Right cardiac atrium (tissue), 5 donors: ENCODE data around the gene ADCYAP1R1. TPM values are rescaled to one million over a fixed set of nuclear protein-coding genes. Genes with fewer than 3 reads are reported as not detected.

Source experiments
- ATAC-seq, 2 donors: fragments of 200-7000 bp; cut with Tn5 transposase; one replicate each; pipeline versions ENCODE4 v1.8.0 to v1.9.1; 2020; ENCODE audit warnings: moderate library complexity in 2 of 2, mild to moderate bottlenecking in 1 of 2
- DNase-seq, 3 donors: peaks; one replicate each; pipeline ENCODE4 v3.0.0-alpha.2; 2020
- H3K27ac ChIP-seq: one replicate; pipeline ENCODE4 v1.5.1; 2013; ENCODE audit warnings: mild to moderate bottlenecking, low read length, control low read depth, moderate library complexity
- H3K27me3 ChIP-seq: one replicate; pipeline ENCODE4 v1.6.1; 2013; ENCODE audit not compliant: control insufficient read depth, insufficient read depth
- H3K4me1 ChIP-seq: one replicate; pipeline ENCODE4 v1.6.1; 2013; ENCODE audit warnings: low read length; ENCODE audit not compliant: control insufficient read depth, insufficient read depth
- H3K4me3 ChIP-seq: one replicate; pipeline ENCODE4 v1.5.1; 2013; ENCODE audit warnings: low read length, control low read depth
- H3K9me3 ChIP-seq: one replicate; pipeline ENCODE4 v1.6.1; 2013; ENCODE audit warnings: low read length; ENCODE audit not compliant: control insufficient read depth
- WGBS: extraction: QIAGEN DNeasy Blood & Tissue Kit; methylation state at CpG from one replicate; pipeline ENCODE4 v1.1.7; 2013; 5-methylcytosine and 5-hydroxymethylcytosine counted together
- intact Hi-C, 4 donors: fragments of 100-400 bp; cut with DNase I; formaldehyde crosslinking; loops; one replicate each; pipeline versions ENCODE4 v1.11.0 to v1.14.0; 2022 to 2023
- polyA plus RNA-seq: library from polyadenylated mRNA; stranded (reverse); fragments of 200-250 nt; gene quantifications from one replicate; pipeline ENCODE4 v1.2.3, GENCODE V29; 2013
- total RNA-seq, 4 donors: library from RNA; stranded (reverse); fragmentation: NEBNext Ultra II Directional; extraction: Animal tissue kit (Norgen Biotek cat#: 25700); gene quantifications; one replicate each; pipeline ENCODE4 v1.2.1, GENCODE V29; 2021
- donor health status: healthy with polysubstance abuse.
- donor health status: DM: no; HTN: yes; CAD: no.
- donor health status: DM: no; HTN: no; CAD: no.
- donor health status: DM: no; HTN: yes; CAD: no; lungs with severe emphysema.
- donor health status: DM: yes; HTN: yes; CAD: no.

ADCYAP1R1 gene
- total and polyA plus RNA-seq, 5 donors = 0.84 to 3.4 (median 1.7) TPM

DNA sequence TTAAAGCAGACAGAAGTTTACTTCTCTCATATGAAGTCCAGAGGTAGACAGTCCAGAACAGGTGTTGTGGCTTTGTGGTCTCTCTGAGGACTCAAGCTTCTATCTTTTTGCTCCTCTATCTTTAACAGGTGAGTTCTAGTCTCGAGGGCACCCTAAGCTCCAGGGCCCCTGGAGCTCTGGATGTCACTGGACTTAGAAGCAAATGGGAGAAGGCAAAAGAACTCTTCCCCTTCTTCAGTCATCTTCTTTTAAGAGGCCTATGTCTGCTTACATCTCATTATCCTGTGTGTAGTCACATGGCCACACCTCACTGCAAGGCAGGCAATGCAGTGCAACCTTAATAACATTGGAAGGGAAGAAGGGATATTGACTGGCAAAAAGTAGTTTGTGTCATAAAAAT is 61.6 kb downstream of the ADCYAP1R1 start:
- Histone ChIP-seq H3K4me3 (no peak overlapping the region), H3K4me1 (no peaks in the 10 kb centered on the region), H3K27me3 (no peaks in the 10 kb centered on the region), H3K9me3 (no peaks in the 10 kb centered on the region), H3K27ac (no peak overlapping the region)
- no peak for DNase-seq
- WGBS = 33% methylated on average over 1 of the region's 1 CpG
- ATAC-seq = no peak
- intact Hi-C loops = no loop called here

DNA sequence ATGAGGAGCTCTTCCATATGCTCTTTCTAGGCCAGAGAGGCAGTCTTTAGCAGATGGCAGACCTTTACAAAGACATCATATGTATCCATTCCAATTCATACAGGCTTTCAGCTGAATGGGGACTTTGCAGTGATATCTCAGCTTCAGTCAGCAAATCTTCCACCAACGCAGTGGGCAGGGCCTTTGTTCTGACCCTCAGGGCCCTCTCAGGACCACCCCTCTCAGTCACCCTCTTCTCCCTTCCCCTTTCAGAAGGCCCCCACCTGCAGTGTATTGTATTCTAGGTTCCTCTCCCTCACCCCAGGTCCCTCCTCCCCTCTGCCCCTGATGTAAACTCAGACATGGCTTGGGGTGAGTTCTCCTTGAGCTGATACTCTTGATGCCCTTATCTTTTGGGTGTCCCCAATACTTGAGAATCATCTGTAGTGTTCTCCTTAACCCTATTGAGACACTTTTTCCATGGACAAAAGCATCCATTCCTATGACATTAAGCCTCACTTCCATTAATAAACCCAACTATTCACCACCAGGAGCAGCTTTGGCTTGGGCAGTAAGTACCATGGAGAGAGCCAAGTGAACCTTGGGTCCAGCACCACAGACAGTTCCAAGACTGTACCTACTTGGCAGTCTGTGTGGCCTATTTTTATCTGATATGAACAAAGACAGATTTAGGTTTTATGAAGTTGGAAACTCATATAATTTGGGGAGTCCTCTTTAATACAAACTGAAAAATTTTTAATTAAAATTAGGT is 62.7 kb downstream of the ADCYAP1R1 start:
- intact Hi-C loops = no loop called here
- DNase-seq (no peak), ATAC-seq (no peak)
- WGBS = 83% methylated on average over 1 of the region's 1 CpG
- no peak overlapping the region for H3K4me3 ChIP-seq
- no peaks in the 10 kb centered on the region for H3K4me1 ChIP-seq
- no peaks in the 10 kb centered on the region for H3K9me3 ChIP-seq
- H3K27ac ChIP-seq = no peak overlapping the region
- no peaks in the 10 kb centered on the region for H3K27me3 ChIP-seq

DNA sequence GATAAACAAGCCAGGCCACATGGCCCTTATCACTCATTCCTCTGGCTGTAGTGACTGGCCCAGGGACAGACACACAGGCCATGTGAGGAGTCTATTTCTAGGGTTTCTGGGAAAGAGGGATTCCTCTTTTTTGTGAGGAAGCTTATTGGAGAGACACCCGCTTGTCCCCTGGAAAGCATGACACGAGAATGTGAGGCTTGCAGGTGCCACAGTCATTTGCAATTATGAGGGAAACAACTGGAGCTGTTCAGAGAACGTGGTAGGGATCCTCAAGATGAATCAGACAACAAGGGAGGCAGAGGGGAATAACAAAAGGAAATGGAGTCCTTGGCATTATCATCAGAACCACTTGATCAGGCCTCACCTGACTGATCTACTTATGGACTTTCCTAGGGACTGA is 64.5 kb downstream of the ADCYAP1R1 start:
- Histone ChIP-seq H3K4me1 (no peaks in the 10 kb centered on the region), H3K27me3 (no peaks in the 10 kb centered on the region), H3K4me3 (no peak overlapping the region), H3K27ac (no peak overlapping the region), H3K9me3 (no peaks in the 10 kb centered on the region)
- DNase-seq (no peak), ATAC-seq (no peak)
- intact Hi-C loops = no loop called here
- WGBS = 53% methylated on average over 3 of the region's 3 CpGs

DNA sequence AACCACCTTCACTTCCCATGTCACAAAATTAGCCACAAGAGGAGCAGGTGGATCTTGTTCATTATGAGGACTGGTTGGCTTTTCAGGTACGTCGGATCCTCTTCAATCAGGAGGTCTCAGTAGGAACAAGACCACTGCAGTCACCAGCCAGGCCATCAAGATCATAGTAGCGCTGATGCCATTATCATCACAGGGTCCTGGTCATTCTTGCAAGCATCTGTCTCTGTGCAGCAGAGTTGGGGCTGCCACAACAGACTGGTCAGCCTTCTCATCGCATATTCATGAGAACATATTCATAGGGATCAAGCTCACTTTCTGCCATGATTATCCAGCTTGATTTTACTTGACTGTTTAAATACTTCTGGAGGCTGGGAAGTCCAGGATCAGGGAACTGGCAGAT is 67.1 kb downstream of the ADCYAP1R1 start:
- no peaks in the 10 kb centered on the region for H3K9me3 ChIP-seq
- intact Hi-C loops = no loop called here
- H3K27me3 ChIP-seq = no peaks in the 10 kb centered on the region
- H3K27ac ChIP-seq = no peak overlapping the region
- ATAC-seq (no peak), DNase-seq (no peak)
- WGBS = 87% methylated on average over 4 of the region's 4 CpGs
- no peak overlapping the region for H3K4me3 ChIP-seq
- H3K4me1 ChIP-seq = no peaks in the 10 kb centered on the region

DNA sequence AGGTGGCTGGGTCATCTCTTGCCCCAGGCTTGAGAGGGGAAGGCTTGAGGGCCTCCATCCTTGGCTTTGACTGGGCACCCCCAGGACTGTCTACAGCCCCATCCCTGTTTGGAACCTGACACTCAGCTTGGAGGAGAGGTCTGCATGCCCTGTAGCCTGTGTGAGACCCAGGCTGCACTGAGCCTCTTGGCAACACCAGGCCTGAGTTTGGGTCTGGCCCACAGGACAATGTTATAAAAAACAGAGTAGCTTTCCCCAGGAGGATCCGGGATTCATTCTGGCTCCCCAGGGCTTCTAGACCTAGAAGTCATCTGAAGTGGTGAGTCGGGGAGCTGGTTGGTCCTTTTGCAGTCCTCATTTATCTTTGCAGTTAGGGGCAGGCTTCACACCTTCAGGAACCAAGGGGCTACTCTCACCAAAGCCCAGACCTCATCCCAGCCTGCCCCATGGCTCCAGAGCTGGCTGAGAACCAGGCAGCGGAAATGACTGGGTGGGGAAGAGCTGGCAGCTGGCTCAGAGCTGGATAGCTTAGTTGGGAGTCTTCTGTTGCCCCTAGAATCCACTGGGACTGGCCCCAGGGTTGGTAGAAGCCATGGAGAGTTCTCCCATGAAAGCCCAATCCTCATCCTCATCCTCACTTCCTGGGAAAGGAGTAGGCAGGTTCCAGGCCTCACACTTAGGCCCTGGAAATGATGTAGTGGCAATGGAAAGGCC is 68.8 kb downstream of the ADCYAP1R1 start:
- H3K9me3 ChIP-seq = no peaks in the 10 kb centered on the region
- DNase-seq = no peak
- no peak overlapping the region for H3K27ac ChIP-seq
- 83% methylated on average over 3 of the region's 3 CpGs for WGBS
- H3K4me3 ChIP-seq = no peak overlapping the region
- H3K27me3 ChIP-seq = no peaks in the 10 kb centered on the region
- ATAC-seq = no peak
- H3K4me1 ChIP-seq = no peaks in the 10 kb centered on the region
- intact Hi-C loops = loop anchor here in 3 of 4 donors (5.0 kb wide), 1 partner anchor 319 kb away; no protein-coding TSS in a partner anchor

DNA sequence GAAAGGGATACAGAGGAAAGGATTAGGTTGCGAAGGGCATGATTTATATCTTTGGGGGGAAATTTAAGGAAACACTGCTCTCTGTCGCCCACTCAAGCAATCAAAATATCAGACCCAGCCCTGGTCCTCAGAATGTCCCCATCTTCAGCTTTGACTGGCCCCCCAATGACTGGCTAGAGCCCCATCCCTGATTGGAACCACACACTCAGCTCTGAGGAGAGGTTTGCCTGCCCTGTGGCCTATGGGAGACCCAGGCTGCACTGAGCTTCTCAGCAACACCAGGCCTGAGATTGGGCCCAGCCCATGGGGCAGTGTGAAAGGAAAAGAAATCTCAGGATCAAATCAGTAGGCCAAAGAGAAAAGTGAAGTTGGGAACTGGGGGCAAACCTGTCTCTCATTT is 69.5 kb downstream of the ADCYAP1R1 start:
- intact Hi-C loops = loop anchor here in 3 of 4 donors (5.0 kb wide), 1 partner anchor 319 kb away; no protein-coding TSS in a partner anchor

DNA sequence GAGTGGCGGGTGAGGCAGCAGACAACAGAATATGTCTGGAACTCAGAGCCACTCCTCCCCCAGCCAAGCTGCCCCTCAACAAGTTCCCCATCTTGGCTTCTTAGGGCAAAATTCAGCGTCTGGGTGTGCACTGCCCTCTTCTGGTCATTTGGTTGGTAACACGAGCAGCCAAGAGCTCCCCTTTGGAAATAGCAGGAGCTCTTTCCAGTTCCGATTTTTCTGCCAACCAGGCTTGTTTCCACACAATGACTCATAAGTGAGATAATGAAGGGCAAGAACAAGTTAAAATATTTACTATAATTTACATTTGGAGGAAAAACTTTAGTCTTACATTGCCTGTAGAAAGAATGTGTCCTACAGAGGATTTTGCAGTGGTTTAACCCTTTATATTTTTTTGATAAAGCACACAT is 70.5 kb downstream of the ADCYAP1R1 start:
- under 1% methylated on average over 4 of the region's 4 CpGs for WGBS

More for the DNA sequence above, 69.5 kb downstream of the ADCYAP1R1 start:
- Histone ChIP-seq H3K4me3 (no peak overlapping the region), H3K27me3 (no peaks in the 10 kb centered on the region), H3K9me3 (no peaks in the 10 kb centered on the region), H3K27ac (no peak overlapping the region), H3K4me1 (no peaks in the 10 kb centered on the region)
- DNase-seq = no peak
- no peak for ATAC-seq
- WGBS = 93% methylated on average over 2 of the region's 2 CpGs

DNA sequence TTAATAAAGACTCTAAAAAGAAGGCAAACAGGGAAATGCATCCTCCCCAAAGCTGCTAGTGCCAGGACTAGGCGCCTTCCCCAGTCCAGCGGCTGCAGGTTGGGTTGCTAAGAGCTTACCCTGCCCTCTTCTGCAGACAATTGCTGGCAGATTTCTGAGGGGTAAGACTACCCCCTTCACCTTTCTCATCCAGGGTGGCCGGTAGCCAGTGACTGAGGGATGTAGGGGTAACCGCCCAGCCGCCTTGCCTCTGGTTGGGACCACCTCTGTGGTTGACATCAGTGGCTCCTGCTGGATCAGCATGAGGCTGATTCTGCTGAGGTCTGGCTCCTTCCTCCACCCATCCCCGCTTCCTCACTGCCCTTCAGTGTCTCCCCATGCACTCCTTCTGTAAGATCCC is 71.2 kb downstream of the ADCYAP1R1 start:
- WGBS = 74% methylated on average over 6 of the region's 6 CpGs
- H3K4me3 ChIP-seq = no peak overlapping the region
- H3K4me1 ChIP-seq = no peaks in the 10 kb centered on the region
- H3K27ac ChIP-seq = no peak overlapping the region
- ATAC-seq (peak; percentile 20 to 25), DNase-seq (no peak)
- intact Hi-C loops = loop anchor here in 3 of 4 donors (2.0 to 5.0 kb wide), 2 partner anchors 141 to 321 kb away; no protein-coding TSS in a partner anchor
- no peaks in the 10 kb centered on the region for H3K9me3 ChIP-seq
- no peaks in the 10 kb centered on the region for H3K27me3 ChIP-seq

More for the DNA sequence above, 70.5 kb downstream of the ADCYAP1R1 start:
- H3K4me3 ChIP-seq = no peak overlapping the region
- no peaks in the 10 kb centered on the region for H3K27me3 ChIP-seq
- no peaks in the 10 kb centered on the region for H3K9me3 ChIP-seq
- no peaks in the 10 kb centered on the region for H3K4me1 ChIP-seq
- no peak overlapping the region for H3K27ac ChIP-seq
- intact Hi-C loops = loop anchor here in 3 of 4 donors (1.0 to 5.0 kb wide), 3 partner anchors 139 to 320 kb away; no protein-coding TSS in a partner anchor
- ATAC-seq (peak; percentile 77 to 86), DNase-seq (peak; percentile 65 to 82 (median 69))

DNA sequence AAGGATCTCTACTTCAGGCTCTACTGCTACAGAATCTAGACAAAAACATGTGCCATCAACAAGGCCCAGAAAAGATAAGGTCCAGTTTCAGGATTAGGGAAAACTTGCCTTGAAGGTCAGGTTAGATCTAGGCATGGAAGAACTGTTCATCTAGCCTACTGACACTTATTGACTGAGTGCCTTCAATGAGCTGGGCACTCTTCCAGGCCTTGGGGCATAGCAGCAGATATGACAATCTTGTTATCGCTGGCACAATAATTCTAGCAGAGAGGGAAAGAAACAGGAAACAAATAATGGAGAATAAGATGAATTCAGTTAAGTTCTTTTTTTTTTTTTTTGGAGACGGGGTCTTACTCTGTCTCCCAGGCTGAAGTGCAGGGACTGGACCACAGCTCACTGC is 71.6 kb downstream of the ADCYAP1R1 start:
- no peak for DNase-seq
- H3K27ac ChIP-seq = no peak overlapping the region
- WGBS = 55% methylated on average over 2 of the region's 2 CpGs
- H3K27me3 ChIP-seq = no peaks in the 10 kb centered on the region
- intact Hi-C loops = loop anchor here (2.0 to 5.0 kb wide), 2 partner anchors 141 to 321 kb away; no protein-coding TSS in a partner anchor
- no peak overlapping the region for H3K4me3 ChIP-seq
- no peaks in the 10 kb centered on the region for H3K9me3 ChIP-seq
- H3K4me1 ChIP-seq = no peaks in the 10 kb centered on the region
- no peak for ATAC-seq

DNA sequence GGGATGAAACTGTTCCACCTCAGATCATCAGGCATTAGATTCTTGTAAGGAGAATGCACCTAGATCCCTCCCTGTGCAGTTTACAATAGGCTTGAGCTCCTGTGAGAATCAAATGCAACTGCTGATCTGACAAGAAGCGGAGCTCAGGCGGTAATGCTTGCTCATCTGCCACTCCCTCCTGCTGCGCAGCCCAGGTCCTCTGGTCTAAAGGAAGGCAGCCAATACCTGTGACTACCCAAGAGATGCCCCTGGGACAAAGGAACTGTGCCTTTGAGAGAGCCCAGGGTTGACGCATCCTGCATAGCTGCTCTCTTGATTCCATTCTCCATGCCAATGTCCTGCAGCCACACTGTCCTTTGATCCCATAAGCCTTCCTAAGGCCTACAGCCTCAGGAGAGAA is 73.1 kb downstream of the ADCYAP1R1 start:
- DNase-seq = no peak
- no peaks in the 10 kb centered on the region for H3K27me3 ChIP-seq

DNA sequence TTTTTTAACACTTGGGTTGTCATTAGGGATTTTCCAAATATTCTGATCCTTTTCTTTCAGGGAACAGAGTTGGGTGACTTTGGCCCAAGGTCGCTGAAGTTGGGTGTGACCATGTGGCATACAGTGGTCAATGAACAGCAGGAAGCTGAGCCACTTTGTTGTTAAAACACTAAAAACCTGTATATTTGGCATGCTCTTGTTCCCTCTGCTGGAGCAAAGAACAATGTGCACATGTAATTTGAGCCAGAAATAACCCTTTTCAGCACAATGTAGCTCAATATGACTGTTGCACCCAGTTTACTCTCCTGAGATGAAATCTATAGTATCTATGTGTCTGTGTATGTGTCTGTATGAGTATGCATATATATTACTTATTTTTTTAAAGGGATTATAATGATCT is 74.9 kb downstream of the ADCYAP1R1 start:
- Histone ChIP-seq H3K27ac (no peak overlapping the region), H3K4me3 (no peak overlapping the region), H3K27me3 (no peaks in the 10 kb centered on the region), H3K9me3 (no peaks in the 10 kb centered on the region), H3K4me1 (no peaks in the 10 kb centered on the region)
- DNase-seq (no peak), ATAC-seq (no peak)
- intact Hi-C loops = no loop called here
- WGBS = 61% methylated on average over 1 of the region's 1 CpG

More for the DNA sequence above, 73.1 kb downstream of the ADCYAP1R1 start:
- no peak overlapping the region for H3K4me3 ChIP-seq
- ATAC-seq = no peak
- WGBS = 96% methylated on average over 4 of the region's 4 CpGs
- H3K27ac ChIP-seq = no peak overlapping the region
- no peaks in the 10 kb centered on the region for H3K4me1 ChIP-seq
- no peaks in the 10 kb centered on the region for H3K9me3 ChIP-seq
- intact Hi-C loops = loop anchor here in 1 of 4 donors (2.0 kb wide), 1 partner anchor 142 kb away; no protein-coding TSS in a partner anchor
